ENCODE measurements around the gene NGEF.

NGEF gene

GRCh38 chr2:232994446-232994845, 18.6 kb downstream of the NGEF start:
- FAIRE-seq: no peak

- no peak for FAIRE-seq
These were observed 19.7 kb downstream of the NGEF start for GRCh38 chr2:232993231-232993821.

GRCh38 chr2:232986155-232986554, 26.9 kb downstream of the NGEF start:
- FAIRE-seq: no peak

- no peak for FAIRE-seq
These were observed 28.4 kb downstream of the NGEF start for GRCh38 chr2:232984451-232985207.

GRCh38 chr2:232983669-232984140, 29.4 kb downstream of the NGEF start:
- FAIRE-seq: no peak

GRCh38 chr2:232982926-232983668, 30.0 kb downstream of the NGEF start:
- no peak for FAIRE-seq

GRCh38 chr2:232981767-232982360, 31.2 kb downstream of the NGEF start:
- FAIRE-seq: no peak

- FAIRE-seq: no peak
These were observed 31.7 kb downstream of the NGEF start for GRCh38 chr2:232981356-232981755.

- no peak for FAIRE-seq
These were observed 32.4 kb downstream of the NGEF start for GRCh38 chr2:232980683-232981082.

- FAIRE-seq: no peak
These were observed 33.1 kb downstream of the NGEF start for GRCh38 chr2:232979871-232980461.

GRCh38 chr2:232977438-232977971, 35.6 kb downstream of the NGEF start:
- FAIRE-seq: no peak

GRCh38 chr2:232976666-232977437, 36.2 kb downstream of the NGEF start:
- FAIRE-seq: no peak

GRCh38 chr2:232976176-232976575, 36.9 kb downstream of the NGEF start:
- no peak for FAIRE-seq

- FAIRE-seq: no peak
These were observed 38.7 kb downstream of the NGEF start for GRCh38 chr2:232974396-232974795.

GRCh38 chr2:232973796-232974195, 39.3 kb downstream of the NGEF start:
- no peak for FAIRE-seq

- FAIRE-seq: no peak
These were observed 39.9 kb downstream of the NGEF start for GRCh38 chr2:232973011-232973735.

- no peak for FAIRE-seq
These were observed 41.3 kb downstream of the NGEF start for GRCh38 chr2:232971744-232972143.

- FAIRE-seq: no peak
These were observed 43.0 kb downstream of the NGEF start for GRCh38 chr2:232970051-232970450.

- FAIRE-seq: no peak
These were observed 45.6 kb downstream of the NGEF start for GRCh38 chr2:232967474-232967873.

- FAIRE-seq: no peak
These were observed 46.9 kb downstream of the NGEF start for GRCh38 chr2:232966122-232966521.

- FAIRE-seq: no peak
These were observed 49.1 kb downstream of the NGEF start for GRCh38 chr2:232963913-232964312.

All from TTC549 (cell line).